Endodermal cell (in vitro differentiated cells): ENCODE measurements around the gene KIF1B. TPM values are rescaled to one million over a fixed set of nuclear protein-coding genes. Genes with fewer than 3 reads are reported as not detected.

Source experiments
- DNase-seq: peaks from one replicate; pipeline ENCODE4 v3.0.0-alpha.2; 2017
- H3K27ac ChIP-seq: 2 replicates; pipeline ENCODE4 v1.5.1; 2013; ENCODE audit warnings: mild to moderate bottlenecking, low read depth, low read length, moderate library complexity
- H3K27me3 ChIP-seq: 2 replicates; pipeline ENCODE4 v1.6.1; 2013; ENCODE audit warnings: mild to moderate bottlenecking, low read length, moderate library complexity; ENCODE audit not compliant: insufficient read depth, control insufficient read depth, poor library complexity, severe bottlenecking
- H3K36me3 ChIP-seq: 2 replicates; pipeline ENCODE4 v1.7.0; 2013; ENCODE audit warnings: mild to moderate bottlenecking, low read length, moderate library complexity; ENCODE audit not compliant: control insufficient read depth, insufficient read depth
- H3K4me1 ChIP-seq: one replicate; pipeline ENCODE4 v1.7.0; 2013; ENCODE audit warnings: low read length; ENCODE audit not compliant: control insufficient read depth, insufficient read depth
- H3K4me3 ChIP-seq: 2 replicates; pipeline ENCODE4 v1.5.1; 2013; ENCODE audit warnings: mild to moderate bottlenecking, low read length, moderate library complexity
- H3K9ac ChIP-seq: 2 replicates; pipeline ENCODE4 v1.6.1; 2013; ENCODE audit warnings: mild to moderate bottlenecking, low read length, moderate library complexity; ENCODE audit not compliant: poor library complexity, severe bottlenecking; ENCODE audit errors: extremely low read depth
- H3K9me3 ChIP-seq: 2 replicates; pipeline ENCODE4 v1.6.1; 2013; ENCODE audit warnings: mild to moderate bottlenecking, low read length, moderate library complexity; ENCODE audit not compliant: control insufficient read depth
- H3K27ac Mint-ChIP-seq: 2 replicates; pipeline ENCODE4 v1.8.0; 2020; ENCODE audit warnings: mixed read lengths
- H3K27me3 Mint-ChIP-seq: 2 replicates; pipeline ENCODE4 v1.8.0; 2021; ENCODE audit warnings: mild to moderate bottlenecking, mixed read lengths; ENCODE audit not compliant: insufficient read depth
- H3K36me3 Mint-ChIP-seq: 2 replicates; pipeline ENCODE4 v1.8.0; 2020; ENCODE audit warnings: low read depth, mixed read lengths
- H3K4me1 Mint-ChIP-seq: 2 replicates; pipeline ENCODE4 v1.8.0; 2020; ENCODE audit warnings: mixed read lengths
- H3K4me3 Mint-ChIP-seq: 2 replicates; pipeline ENCODE4 v1.8.0; 2020; ENCODE audit warnings: mild to moderate bottlenecking, moderate library complexity, mixed read lengths
- H3K9me3 Mint-ChIP-seq: 2 replicates; pipeline ENCODE4 v1.8.0; 2020; ENCODE audit warnings: mild to moderate bottlenecking, mixed read lengths
- WGBS, 2 experiments: methylation state at CpG; one replicate each; pipeline versions ENCODE4 v1.1.5 to v1.1.7; 2013; ENCODE audit warnings: missing lambda C conversion rate in 2 of 2, mixed read lengths in 1 of 2; ENCODE audit not compliant: insufficient coverage in 1 of 2, insufficient read length in 1 of 2; 5-methylcytosine and 5-hydroxymethylcytosine counted together
- total RNA-seq, 2 donors: library from RNA; stranded (reverse); fragmentation: NEBNext Ultra II Directional in 1 of 2; extraction: Animal tissue kit (Norgen Biotek cat#: 25700) in 1 of 2; gene quantifications; 2 replicates in 1 of 2; 3 replicates in 1 of 2; pipeline ENCODE4 v1.2.1, GENCODE V29; 2021
- TF ChIP-seq, protein P1 (sequence below): fragments of 200-600 bp; sonication (generic); conservative IDR thresholded peaks from 2 replicates; pipeline ENCODE4 v1.5.0; 2021; ENCODE audit warnings: antibody characterized with exemption, mild to moderate bottlenecking

KIF1B gene
- total RNA-seq, 2 donors from 2014 or later, result 71.5 to 74.2 TPM

DNA sequence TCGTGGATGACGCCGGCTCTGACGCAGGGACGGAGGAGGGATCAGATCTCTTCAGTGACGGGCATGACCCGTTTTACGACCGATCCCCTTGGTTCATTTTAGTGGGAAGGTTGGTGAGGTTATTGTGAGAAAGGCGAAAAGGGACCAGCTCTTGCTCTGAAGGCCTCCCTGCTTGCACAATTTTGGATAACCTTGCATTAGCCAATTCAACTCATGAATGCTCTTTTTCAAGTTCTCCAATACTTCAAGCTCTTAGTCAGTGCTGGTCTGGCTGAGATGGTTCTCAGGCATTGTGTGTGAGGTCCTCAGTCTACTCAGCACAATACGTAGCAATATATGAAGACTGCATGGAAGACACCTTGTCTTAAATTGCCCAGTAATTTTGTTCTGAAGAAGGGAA, 115.9 kb downstream of the KIF1B start:
- Histone ChIP-seq H3K4me1 (no peaks in the 10 kb centered on the region), H3K27ac (no peak overlapping the region), H3K9me3 (no peaks in the 10 kb centered on the region), H3K9ac (no peak overlapping the region), H3K4me3 (no peak overlapping the region), H3K36me3 (peaks cover 81% of the 10 kb centered on the region), H3K27me3 (no peaks in the 10 kb centered on the region)
- H3K4me3 Mint-ChIP-seq, result no peak overlapping the region
- WGBS, 2 experiments, result 97% methylated on average over 11 of the region's 11 CpGs
- DNase-seq, result no peak
- H3K27me3 Mint-ChIP-seq, result no peaks in the 10 kb centered on the region
- peak overlapping the region; percentile 14 for H3K27ac Mint-ChIP-seq
- no peaks in the 10 kb centered on the region for H3K9me3 Mint-ChIP-seq
- peaks cover 58% of the 10 kb centered on the region for H3K36me3 Mint-ChIP-seq
- TF ChIP-seq, protein P1, sequence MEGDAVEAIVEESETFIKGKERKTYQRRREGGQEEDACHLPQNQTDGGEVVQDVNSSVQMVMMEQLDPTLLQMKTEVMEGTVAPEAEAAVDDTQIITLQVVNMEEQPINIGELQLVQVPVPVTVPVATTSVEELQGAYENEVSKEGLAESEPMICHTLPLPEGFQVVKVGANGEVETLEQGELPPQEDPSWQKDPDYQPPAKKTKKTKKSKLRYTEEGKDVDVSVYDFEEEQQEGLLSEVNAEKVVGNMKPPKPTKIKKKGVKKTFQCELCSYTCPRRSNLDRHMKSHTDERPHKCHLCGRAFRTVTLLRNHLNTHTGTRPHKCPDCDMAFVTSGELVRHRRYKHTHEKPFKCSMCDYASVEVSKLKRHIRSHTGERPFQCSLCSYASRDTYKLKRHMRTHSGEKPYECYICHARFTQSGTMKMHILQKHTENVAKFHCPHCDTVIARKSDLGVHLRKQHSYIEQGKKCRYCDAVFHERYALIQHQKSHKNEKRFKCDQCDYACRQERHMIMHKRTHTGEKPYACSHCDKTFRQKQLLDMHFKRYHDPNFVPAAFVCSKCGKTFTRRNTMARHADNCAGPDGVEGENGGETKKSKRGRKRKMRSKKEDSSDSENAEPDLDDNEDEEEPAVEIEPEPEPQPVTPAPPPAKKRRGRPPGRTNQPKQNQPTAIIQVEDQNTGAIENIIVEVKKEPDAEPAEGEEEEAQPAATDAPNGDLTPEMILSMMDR, result no peak
- peaks cover 5% of the 10 kb centered on the region for H3K4me1 Mint-ChIP-seq

DNA sequence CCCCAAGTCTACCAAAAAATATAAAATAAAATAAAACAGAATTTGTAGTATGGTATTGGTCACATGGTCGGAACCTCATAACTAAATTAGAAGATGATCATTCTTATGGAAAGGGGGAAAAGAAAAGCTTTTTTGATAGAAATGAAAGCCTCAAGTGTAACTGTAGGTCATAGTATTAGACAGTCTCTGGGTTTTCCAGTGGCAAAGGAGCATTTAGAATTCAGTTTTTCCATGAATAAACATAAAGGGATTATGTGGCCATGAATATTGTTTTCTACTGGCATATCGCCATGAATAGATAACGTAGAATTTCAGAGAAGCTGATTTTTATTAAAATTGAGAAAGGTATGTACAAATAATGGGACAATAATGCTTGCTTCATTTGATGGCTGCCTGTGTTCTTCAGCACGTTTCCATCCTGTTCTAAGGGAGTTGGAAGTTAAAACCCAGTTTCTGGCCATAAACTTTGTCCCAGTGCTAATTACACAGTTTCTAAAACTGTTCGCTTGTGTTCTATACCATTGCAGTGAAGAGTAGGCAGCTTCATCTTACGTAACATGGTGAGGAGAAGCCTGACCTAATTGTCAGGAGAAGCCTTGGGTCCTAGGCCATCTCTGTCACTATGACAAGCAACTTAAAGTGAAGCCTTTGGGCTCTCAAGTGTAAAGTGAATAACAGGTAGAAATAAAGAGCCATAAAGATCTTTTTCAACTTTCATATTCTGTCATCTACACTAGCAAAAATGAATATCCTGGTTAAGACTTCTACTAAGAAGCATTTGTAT, 118.0 kb downstream of the KIF1B start:
- no peak overlapping the region for H3K4me3 ChIP-seq
- Mint-ChIP-seq H3K27ac (no peak overlapping the region), H3K9me3 (no peaks in the 10 kb centered on the region), H3K4me1 (peaks cover 5% of the 10 kb centered on the region), H3K27me3 (no peaks in the 10 kb centered on the region), H3K4me3 (no peak overlapping the region), H3K36me3 (peaks cover 50% of the 10 kb centered on the region)
- no peak overlapping the region for H3K9ac ChIP-seq
- H3K27me3 ChIP-seq, result no peaks in the 10 kb centered on the region
- H3K9me3 ChIP-seq, result no peaks in the 10 kb centered on the region
- peaks cover 70% of the 10 kb centered on the region for H3K36me3 ChIP-seq
- DNase-seq, result no peak
- TF ChIP-seq, protein P1, result no peak
- no peak overlapping the region for H3K27ac ChIP-seq
- WGBS, 2 experiments, result 91 to 98% methylated on average over 4 to 6 of the region's 6 CpGs
- H3K4me1 ChIP-seq, result no peaks in the 10 kb centered on the region

DNA sequence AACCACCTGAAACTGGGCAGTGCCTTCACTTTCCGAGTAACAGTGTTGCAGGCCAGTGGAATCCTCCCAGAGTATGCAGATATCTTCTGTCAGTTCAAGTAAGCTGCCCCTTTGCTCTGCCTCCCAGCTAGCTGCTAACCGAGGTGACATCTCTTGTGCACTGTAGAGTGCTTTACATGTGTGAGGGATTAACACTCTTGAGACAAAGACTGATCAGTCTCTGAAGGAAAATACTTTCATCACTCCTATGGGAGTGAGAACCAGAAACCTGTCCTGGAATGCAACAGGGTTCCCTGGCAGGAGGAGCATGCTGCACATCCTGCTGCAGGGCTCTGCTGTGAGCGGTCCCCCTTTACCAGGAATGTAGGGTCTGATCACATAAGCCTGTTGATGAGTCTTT, 127.1 kb downstream of the KIF1B start:
- Mint-ChIP-seq H3K4me3 (no peak overlapping the region), H3K9me3 (no peaks in the 10 kb centered on the region), H3K4me1 (peaks cover 28% of the 10 kb centered on the region), H3K27ac (no peak overlapping the region), H3K27me3 (peaks cover 28% of the 10 kb centered on the region), H3K36me3 (peaks cover 72% of the 10 kb centered on the region)
- Histone ChIP-seq H3K36me3 (peaks cover 60% of the 10 kb centered on the region), H3K9ac (no peak overlapping the region), H3K27me3 (peaks cover 30% of the 10 kb centered on the region), H3K4me3 (no peak overlapping the region), H3K9me3 (no peaks in the 10 kb centered on the region), H3K27ac (no peak overlapping the region), H3K4me1 (peaks cover 4% of the 10 kb centered on the region)
- 79 to 88% methylated on average over 3 of the region's 3 CpGs for WGBS, 2 experiments
- peak; percentile 59 for DNase-seq
- TF ChIP-seq, protein P1, result no peak
